NCI-H2107 treated with DMSO at 0.1 percent for 48 hours (cell line): ENCODE data around the gene DMRT2.
A peak's percentile ranks its signal among the peaks of the same experiment; 100 is the strongest.

Experiments
- DNase-seq: peaks from one replicate; lab custom pipeline; 2025; ENCODE audit not compliant: unreplicated experiment; lab: John Stamatoyannopoulos, UW

DMRT2 gene

DNA sequence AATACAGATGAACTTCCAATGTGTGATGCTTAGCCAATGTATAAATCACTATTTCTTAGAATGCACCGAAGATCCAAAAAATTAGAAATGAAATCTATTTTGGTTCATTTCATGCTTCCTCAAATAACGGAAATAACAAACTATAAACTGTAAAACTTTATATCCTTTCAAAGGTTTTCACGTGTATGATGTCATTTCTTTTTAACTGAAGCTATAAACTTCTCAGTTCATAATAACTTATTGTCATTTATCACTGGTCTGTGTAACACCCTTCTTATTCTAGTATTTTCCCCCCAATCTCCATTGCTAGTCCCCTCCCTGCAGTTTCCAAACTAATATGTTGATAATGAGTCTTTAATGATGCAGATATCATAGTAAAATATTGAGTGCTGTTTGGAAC, 36.4 kb downstream of the DMRT2 start:
- no peak for DNase-seq

- no peak for DNase-seq
Measured at GRCh38 chr9:1087120-1087881, 37.1 kb downstream of the DMRT2 start.

GRCh38 chr9:1094749-1095148, 44.6 kb downstream of the DMRT2 start:
- no peak for DNase-seq

DNA sequence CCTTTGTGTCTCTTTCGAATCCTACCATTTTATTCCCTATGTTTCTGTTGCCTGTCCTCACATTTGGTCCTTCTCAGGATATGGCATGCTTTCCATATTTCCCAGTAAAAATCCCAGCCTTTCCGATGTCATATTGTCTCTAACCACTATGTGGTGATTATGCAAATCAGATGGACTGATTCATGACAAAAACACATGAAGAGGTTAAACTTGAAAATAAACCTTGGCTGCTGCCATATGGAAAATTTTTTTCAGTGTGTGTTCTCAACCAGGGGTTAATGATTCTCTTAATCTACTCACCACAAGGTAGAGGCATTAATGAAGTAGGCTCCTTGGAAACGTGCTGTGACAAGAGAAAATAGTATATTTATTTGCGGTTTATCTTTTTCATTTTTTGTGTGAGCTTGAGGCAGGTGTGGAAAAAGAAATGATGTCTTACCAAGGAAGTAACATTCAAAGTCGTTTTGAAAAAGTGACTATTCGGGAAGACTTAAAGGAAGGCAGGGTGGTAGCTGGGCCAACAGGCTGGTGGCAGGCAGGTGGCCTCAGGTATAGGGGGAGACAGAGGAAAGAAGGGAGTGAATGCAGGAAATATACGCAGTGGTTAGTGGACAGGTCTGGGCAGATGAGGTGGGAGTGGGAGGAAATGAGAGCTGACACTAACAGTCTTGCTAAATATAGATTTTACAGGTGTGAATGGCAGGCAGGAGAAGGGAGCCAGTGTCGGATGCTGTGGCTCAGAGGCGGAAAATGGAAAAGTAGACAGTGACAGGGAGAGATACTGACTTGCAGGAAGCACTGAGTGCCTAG, 46.2 kb downstream of the DMRT2 start:
- no peak for DNase-seq

- DNase-seq = no peak
Measured at GRCh38 chr9:1098551-1098950, 48.4 kb downstream of the DMRT2 start.

DNA sequence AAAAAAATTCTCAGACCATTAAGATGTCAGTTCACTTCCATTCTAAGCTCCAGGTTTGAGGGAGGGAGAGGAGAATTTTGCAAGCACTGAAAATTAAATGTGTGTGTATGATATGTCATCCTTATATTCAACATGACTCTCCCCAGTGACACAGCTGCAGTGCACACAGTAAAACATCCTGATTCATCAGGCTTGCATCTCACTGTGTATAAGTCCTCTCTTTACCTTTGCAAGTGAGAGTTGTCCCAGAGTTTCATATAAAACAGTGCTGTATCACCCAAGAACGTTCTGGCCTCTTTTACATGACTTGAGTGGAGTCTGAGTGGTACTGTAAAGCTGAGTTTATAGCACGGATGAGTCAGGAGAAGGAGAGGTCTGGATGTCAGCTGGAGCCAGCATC, 50.0 kb downstream of the DMRT2 start:
- no peak for DNase-seq

DNA sequence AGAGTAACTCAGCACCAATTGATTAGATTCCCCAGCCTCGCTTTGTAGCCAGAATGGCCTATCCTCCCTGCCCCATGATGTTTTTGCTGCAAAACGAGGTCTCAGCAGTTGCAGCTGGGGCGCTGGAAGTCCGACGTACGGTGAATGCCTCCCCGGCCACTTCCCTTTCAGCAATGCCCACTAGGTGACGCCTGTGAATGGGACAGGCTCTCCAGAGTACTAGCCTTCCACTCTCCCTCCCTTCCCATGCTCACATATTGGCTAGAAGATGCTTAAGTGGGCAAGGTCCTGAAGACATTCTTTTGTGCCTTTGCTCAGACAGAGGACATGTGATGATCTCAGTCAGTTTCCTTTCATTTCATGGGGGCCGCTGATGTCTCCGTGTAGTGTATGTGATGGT, 50.8 kb downstream of the DMRT2 start:
- DNase-seq = peak; percentile 1

DNA sequence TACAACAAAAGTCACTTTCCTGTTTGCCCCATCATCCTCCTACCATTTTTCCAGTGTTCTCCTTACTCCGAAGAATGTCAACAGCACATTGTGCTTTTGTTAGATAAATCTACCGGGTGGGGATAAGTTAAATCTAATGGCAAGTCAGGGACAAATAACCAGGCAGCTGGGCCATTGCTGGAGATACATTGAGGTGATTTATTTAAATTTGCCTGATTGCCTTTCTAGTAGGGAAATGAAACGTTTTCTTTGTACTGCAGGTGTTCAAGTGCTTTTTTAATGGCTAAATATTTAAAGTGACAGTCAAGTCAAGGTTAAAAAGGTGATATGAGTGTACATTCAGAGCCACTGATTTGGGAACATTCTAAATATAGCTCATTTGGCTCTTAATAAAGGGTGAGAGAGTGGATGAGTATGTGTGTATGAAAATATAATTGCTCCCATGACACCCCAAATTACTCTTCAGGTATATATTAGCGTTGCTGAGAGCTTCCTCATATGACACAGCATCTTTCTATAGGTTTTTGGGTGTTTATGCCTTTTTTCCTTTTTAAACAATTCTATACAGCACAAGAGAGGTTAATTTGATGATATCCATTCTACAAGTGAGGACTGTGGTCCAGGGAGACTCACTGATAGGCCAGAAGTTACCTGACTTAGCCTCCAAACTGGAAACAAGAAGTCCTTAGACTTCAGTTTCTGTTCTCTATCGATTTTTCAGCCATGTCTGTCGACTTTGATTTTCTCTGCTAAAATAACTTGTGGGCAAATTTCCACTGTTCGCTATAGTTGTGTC, 51.9 kb downstream of the DMRT2 start:
- no peak for DNase-seq

DNA sequence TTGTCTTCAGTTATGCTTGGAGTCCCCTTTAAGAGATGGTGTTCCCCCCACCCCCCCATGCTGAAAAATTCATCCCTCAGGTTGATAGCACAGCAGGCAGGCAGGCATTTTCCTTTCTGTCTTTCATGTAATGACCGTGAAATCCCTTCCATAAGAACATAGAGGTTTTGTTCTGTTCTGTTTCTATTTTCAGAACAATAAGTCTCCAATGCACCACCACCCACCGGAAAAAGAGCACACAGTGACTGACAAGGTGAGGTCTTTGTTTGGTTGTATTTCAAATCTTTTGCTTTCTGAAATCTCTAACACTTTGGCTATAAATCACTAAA, 52.4 kb downstream of the DMRT2 start:
- no peak for DNase-seq
